Endothelial cell of umbilical vein (primary cell): ENCODE results near the gene SLC25A15. TPM values are rescaled to one million over a fixed set of nuclear protein-coding genes. Genes with fewer than 3 reads are reported as not detected.

ENCODE experiments used
- BruUV-seq: library from RNA; stranded (reverse); fragments of 400-500 nt; replicated peaks from 2 replicates; lab custom pipeline; 2021; lab: Mats Ljungman, UMichigan
- CTCF ChIA-PET: fragments of 300-600, 350-600 bp; sonication (Branson Sonifier 250); formaldehyde crosslinking; loops from one replicate; lab custom pipeline; 2021; ENCODE audit warnings: antibody characterized with exemption, inconsistent platforms; lab: Charles Lee
- POLR2A ChIA-PET: fragments of 300-600, 350-600 bp; sonication (Branson Sonifier 250); formaldehyde crosslinking; loops from one replicate; lab custom pipeline; 2021; ENCODE audit warnings: antibody characterized with exemption, inconsistent platforms; lab: Charles Lee
- DNase-seq: peaks from one replicate; pipeline ENCODE4 v3.0.0-alpha.2; 2011; ENCODE audit warnings: low read depth, low spot score
- FAIRE-seq: peaks from 2 replicates; lab custom pipeline; 2011; peaks lifted over from hg19 to GRCh38; lab: Jason Lieb, UNC
- H2AFZ ChIP-seq: 2 replicates; pipeline ENCODE4 v1.6.0; 2012; ENCODE audit warnings: low read depth, low read length, control low read depth, inconsistent platforms
- H3K27ac ChIP-seq: 2 replicates; pipeline ENCODE4 v1.5.1; 2011; ENCODE audit warnings: low read depth, mild to moderate bottlenecking, control low read depth, low read length, moderate library complexity; ENCODE audit not compliant: insufficient read depth
- H3K27me3 ChIP-seq, 2 experiments: 2 replicates each; pipeline versions ENCODE4 v1.6.0 to v1.6.1; 2011; ENCODE audit warnings: low read length in 2 of 2, mixed read lengths in 1 of 2; ENCODE audit not compliant: control insufficient read depth in 2 of 2, insufficient read depth in 2 of 2
- H3K36me3 ChIP-seq, 2 experiments: 2 replicates in 1 of 2; 3 replicates in 1 of 2; pipeline ENCODE4 v1.5.1; 2011; ENCODE audit warnings: low read length in 2 of 2, mild to moderate bottlenecking in 1 of 2, moderate library complexity in 1 of 2; ENCODE audit not compliant: control insufficient read depth in 2 of 2, insufficient read depth in 2 of 2; ENCODE audit errors: extremely low read depth in 1 of 2
- H3K4me1 ChIP-seq: 3 replicates; pipeline ENCODE4 v1.5.1; 2011; ENCODE audit warnings: mild to moderate bottlenecking, low read length; ENCODE audit not compliant: control insufficient read depth, insufficient read depth; ENCODE audit errors: extremely low read depth
- H3K4me2 ChIP-seq: 2 replicates; pipeline ENCODE4 v1.6.1; 2011; ENCODE audit warnings: low read length, control low read depth, mixed read lengths; ENCODE audit not compliant: insufficient read depth
- H3K4me3 ChIP-seq, 3 experiments: fragments of 200-600 bp in 1 of 3; sonication (generic), shearing (Covaris generic) in 1 of 3; replicated peaks in 1 of 3; 2 replicates each; pipeline ENCODE4 v1.5.1; 2011 to 2016; ENCODE audit warnings: control low read depth in 3 of 3, low read length in 3 of 3, mild to moderate bottlenecking in 2 of 3, inconsistent platforms in 1 of 3, low read depth in 1 of 3, moderate library complexity in 1 of 3; ENCODE audit not compliant: insufficient read depth in 1 of 3
- H3K79me2 ChIP-seq: 2 replicates; pipeline ENCODE4 v1.6.0; 2012; ENCODE audit warnings: low read length, inconsistent platforms; ENCODE audit not compliant: control insufficient read depth, insufficient read depth
- H3K9ac ChIP-seq: replicated peaks from 2 replicates; pipeline ENCODE3; 2011; ENCODE audit warnings: low read length, control low read depth; ENCODE audit not compliant: insufficient read depth; ENCODE audit errors: extremely low read depth
- H3K9me1 ChIP-seq: replicated peaks from 3 replicates; pipeline ENCODE4 v1.6.0; 2011; ENCODE audit warnings: mild to moderate bottlenecking, low read length; ENCODE audit not compliant: control insufficient read depth, insufficient read depth; ENCODE audit errors: extremely low read depth
- H3K9me3 ChIP-seq: replicated peaks from 2 replicates; pipeline ENCODE4 v1.5.1; 2012; ENCODE audit warnings: low read length, inconsistent platforms; ENCODE audit not compliant: control insufficient read depth, insufficient read depth
- H4K20me1 ChIP-seq: replicated peaks from 2 replicates; pipeline ENCODE3; 2011; ENCODE audit warnings: mild to moderate bottlenecking, low read length; ENCODE audit not compliant: control insufficient read depth, insufficient read depth; ENCODE audit errors: extremely low read depth
- CTCF ChIP-seq, 2 donors: IDR thresholded peaks; 1 replicate in 1 of 2; 2 replicates in 1 of 2; pipeline ENCODE4 v1.5.1; 2011; ENCODE audit warnings: low read length in 2 of 2, mild to moderate bottlenecking in 2 of 2, moderate library complexity in 2 of 2, control low read depth in 1 of 2, inconsistent platforms in 1 of 2, low read depth in 1 of 2; ENCODE audit not compliant: insufficient read depth in 1 of 2; ENCODE audit errors: extremely low read depth in 1 of 2
- EZH2 ChIP-seq: IDR thresholded peaks from 2 replicates; pipeline ENCODE4 v1.6.1; 2012; ENCODE audit warnings: borderline replicate concordance, low read depth, mild to moderate bottlenecking, moderate library complexity, low read length, inconsistent platforms; ENCODE audit not compliant: severe bottlenecking
- FOS ChIP-seq: IDR thresholded peaks from 2 replicates; pipeline ENCODE4 v1.6.1; 2011; ENCODE audit warnings: mild to moderate bottlenecking, low read length, moderate library complexity, borderline replicate concordance; ENCODE audit not compliant: insufficient read depth
- GATA2 ChIP-seq: IDR thresholded peaks from 2 replicates; pipeline ENCODE4 v1.7.0; 2011; ENCODE audit warnings: low read depth, mild to moderate bottlenecking, moderate library complexity, mixed read lengths, low read length; ENCODE audit not compliant: insufficient read length, insufficient read depth
- JUN ChIP-seq: IDR thresholded peaks from 2 replicates; pipeline ENCODE4 v1.6.1; 2011; ENCODE audit warnings: borderline replicate concordance, low read depth; ENCODE audit not compliant: insufficient read length, insufficient read depth
- MAX ChIP-seq: IDR thresholded peaks from 2 replicates; pipeline ENCODE4 v1.6.1; 2011; ENCODE audit not compliant: insufficient read depth, insufficient read length
- MYC ChIP-seq: IDR thresholded peaks from one replicate; pipeline ENCODE4 v1.6.1; 2011; ENCODE audit warnings: mild to moderate bottlenecking, low read depth, low read length
- POLR2A ChIP-seq: IDR thresholded peaks from 2 replicates; pipeline ENCODE4 v1.6.1; 2012; ENCODE audit warnings: low read depth, mild to moderate bottlenecking, control low read depth, low read length
- POLR2AphosphoS5 ChIP-seq: IDR thresholded peaks from 2 replicates; pipeline ENCODE4 v1.6.1; 2012; ENCODE audit warnings: low read depth, mild to moderate bottlenecking, control low read depth, low read length, moderate library complexity; ENCODE audit not compliant: insufficient read depth
- dilution Hi-C: fragments of 300-500 bp; cut with MboI; formaldehyde crosslinking; loops from one replicate; pipeline ENCODE4 v1.15.0; 2019; ENCODE audit warnings: low sequenced_read_pairs; ENCODE audit not compliant: extremely low pct_ligation_motif_present
- intact Hi-C: fragments of 100-400 bp; cut with micrococcal nuclease; formaldehyde crosslinking; loops from one replicate; pipeline ENCODE4 v1.10.0; 2022
- polyA plus RNA-seq, 4 experiments: library from polyadenylated mRNA; depleted of rRNA in 3 of 4; stranded (reverse) in 3 of 4; unstranded in 1 of 4; fragments of >200 nt; gene quantifications; 2 replicates each; pipeline versions ENCODE4 v1.2.1 to v1.2.3, GENCODE V29; 2011 to 2012; ENCODE audit warnings: missing spikeins in 1 of 4
- total RNA-seq: library from RNA; stranded (reverse); gene quantifications from 2 replicates; pipeline ENCODE4 v1.2.3, GENCODE V29; 2021

Gene SLC25A15
- total and polyA plus RNA-seq, 2 donors (not counting 3 experiments of a cell fraction or from before 2014, with no cell fraction given) = 6.8 to 11.5 TPM

GRCh38 chr13:40772765-40773473, 16.5 kb upstream of the SLC25A15 start:
- no TSS peak for BruUV-seq
- intact Hi-C loops = loop anchor here (10.0 kb wide), 5 partner anchors 292 to 1738 kb away; partner anchors contain the start of genes NHLRC3, PROSER1 and WBP4
- peaks cover 12% of the 10 kb centered on the region for H3K79me2 ChIP-seq

More at GRCh38 chr13:40772765-40773473, 16.5 kb upstream of the SLC25A15 start:
- H3K9ac ChIP-seq = no peak overlapping the region
- TF ChIP-seq CTCF (IDR thresholded peaks at IDR 0.05; ENCODE audit: extremely low read depth in 1 of 2, insufficient read depth in 1 of 2, low read depth in 1 of 2, low read length in 2 of 2) (no peak), POLR2AphosphoS5 (no peak), GATA2 (no peak), MAX (no peak), POLR2A (no peak), EZH2 (no peak), FOS (no peak), MYC (no peak), JUN (no peak)
- H3K4me3 ChIP-seq = no peak overlapping the region
- POLR2A ChIA-PET = interaction anchor here (0.7 kb wide), 1 partner anchor 10 kb away, joined by 4 read pairs; no protein-coding TSS in a partner anchor
- no peaks in the 10 kb centered on the region for H3K9me1 ChIP-seq
- no peaks in the 10 kb centered on the region for H4K20me1 ChIP-seq
- peaks cover 15% of the 10 kb centered on the region for H3K4me1 ChIP-seq
- H3K9me3 ChIP-seq = no peaks in the 10 kb centered on the region
- CTCF ChIA-PET = no interaction called here
- no peaks in the 10 kb centered on the region for H3K36me3 ChIP-seq
- dilution Hi-C loops = no loop called here
- H3K27ac ChIP-seq = no peak overlapping the region
- no peak overlapping the region for H2AFZ ChIP-seq
- DNase-seq (no peak), FAIRE-seq (no peak)
- H3K4me2 ChIP-seq = no peak overlapping the region
- no peaks in the 10 kb centered on the region for H3K27me3 ChIP-seq
